H9 (cell line): ENCODE data around the gene TMEM186. TPM values are rescaled to one million over a fixed set of nuclear protein-coding genes. Genes with fewer than 3 reads are reported as not detected.
A peak's percentile ranks its signal among the peaks of the same experiment; 100 is the strongest.

ENCODE experiments used
- DNase-seq: peaks from one replicate; pipeline ENCODE4 v3.0.0-alpha.2; 2017
- H2AFZ ChIP-seq: one replicate; pipeline ENCODE4 v1.6.1; 2013; ENCODE audit warnings: mild to moderate bottlenecking, low read length, control low read depth, moderate library complexity
- H2AK5ac ChIP-seq: 2 replicates; pipeline ENCODE4 v1.6.1; 2013; ENCODE audit warnings: low read length, control low read depth, mixed read lengths; ENCODE audit not compliant: insufficient read length
- H2BK120ac ChIP-seq: one replicate; pipeline ENCODE4 v1.6.1; 2013; ENCODE audit warnings: low read depth, mild to moderate bottlenecking, low read length, control low read depth, inconsistent platforms; ENCODE audit not compliant: poor library complexity, severe bottlenecking
- H2BK12ac ChIP-seq: 2 replicates; pipeline ENCODE4 v1.6.1; 2013; ENCODE audit warnings: low read length, control low read depth, mixed read lengths, low read depth; ENCODE audit not compliant: insufficient read length
- H2BK15ac ChIP-seq: 2 replicates; pipeline ENCODE4 v1.6.1; 2013; ENCODE audit warnings: low read depth, low read length, control low read depth
- H2BK20ac ChIP-seq: one replicate; pipeline ENCODE4 v1.6.1; 2013; ENCODE audit warnings: low read depth, mild to moderate bottlenecking, low read length, control low read depth, inconsistent platforms; ENCODE audit not compliant: poor library complexity, severe bottlenecking
- H2BK5ac ChIP-seq: 2 replicates; pipeline ENCODE4 v1.6.1; 2013; ENCODE audit warnings: low read length, control low read depth, mixed read lengths; ENCODE audit not compliant: insufficient read length
- H3K14ac ChIP-seq: 2 replicates; pipeline ENCODE4 v1.6.1; 2013; ENCODE audit warnings: low read length, control low read depth; ENCODE audit not compliant: insufficient read depth
- H3K18ac ChIP-seq: 2 replicates; pipeline ENCODE4 v1.6.1; 2013; ENCODE audit warnings: low read depth, mild to moderate bottlenecking, mixed read lengths, low read length, control low read depth; ENCODE audit not compliant: insufficient read length
- H3K23ac ChIP-seq: 2 replicates; pipeline ENCODE4 v1.6.1; 2013; ENCODE audit warnings: low read length, control low read depth, mixed read lengths, low read depth; ENCODE audit not compliant: insufficient read length
- H3K23me2 ChIP-seq: 2 replicates; pipeline ENCODE4 v1.6.1; 2013; ENCODE audit warnings: low read depth, mild to moderate bottlenecking, mixed read lengths, low read length, control low read depth; ENCODE audit not compliant: insufficient read length, poor library complexity, severe bottlenecking
- H3K27ac ChIP-seq: 2 replicates; pipeline ENCODE4 v1.5.1; 2013; ENCODE audit warnings: low read length, control low read depth, mixed read lengths, low read depth; ENCODE audit not compliant: insufficient read length
- H3K27me3 ChIP-seq: 2 replicates; pipeline ENCODE4 v1.6.1; 2013; ENCODE audit warnings: low read length, control low read depth, inconsistent platforms; ENCODE audit not compliant: insufficient read depth
- H3K4ac ChIP-seq: 2 replicates; pipeline ENCODE4 v1.6.1; 2013; ENCODE audit warnings: low read depth, mild to moderate bottlenecking, control low read depth, inconsistent platforms, low read length, moderate library complexity
- H3K4me1 ChIP-seq: 2 replicates; pipeline ENCODE4 v1.6.1; 2013; ENCODE audit warnings: low read length, control low read depth, inconsistent platforms; ENCODE audit not compliant: insufficient read depth
- H3K4me2 ChIP-seq: 2 replicates; pipeline ENCODE4 v1.6.1; 2013; ENCODE audit warnings: low read length, control low read depth, mixed read lengths; ENCODE audit not compliant: insufficient read length, insufficient read depth
- H3K56ac ChIP-seq: 2 replicates; pipeline ENCODE4 v1.6.1; 2013; ENCODE audit warnings: low read depth, mild to moderate bottlenecking, mixed read lengths, low read length, control low read depth; ENCODE audit not compliant: insufficient read length
- H3K79me1 ChIP-seq: 2 replicates; pipeline ENCODE4 v1.6.1; 2013; ENCODE audit warnings: low read depth, mild to moderate bottlenecking, moderate library complexity, low read length, control low read depth, inconsistent platforms; ENCODE audit not compliant: insufficient read depth, poor library complexity, severe bottlenecking
- H3K79me2 ChIP-seq: 2 replicates; pipeline ENCODE4 v1.6.1; 2013; ENCODE audit warnings: low read length, control low read depth, inconsistent platforms; ENCODE audit not compliant: insufficient read depth
- H3K9ac ChIP-seq: 2 replicates; pipeline ENCODE4 v1.6.1; 2013; ENCODE audit warnings: low read length, control low read depth, mixed read lengths; ENCODE audit not compliant: insufficient read length; ENCODE audit errors: extremely low read depth
- H3K9me3 ChIP-seq: one replicate; pipeline ENCODE4 v1.6.1; 2013; ENCODE audit warnings: low read depth, low read length, inconsistent platforms; ENCODE audit not compliant: control insufficient read depth
- H3T11ph ChIP-seq: one replicate; pipeline ENCODE4 v1.6.1; 2013; ENCODE audit warnings: mild to moderate bottlenecking, low read length, control low read depth, inconsistent platforms
- H4K20me1 ChIP-seq: one replicate; pipeline ENCODE4 v1.6.1; 2013; ENCODE audit not compliant: control insufficient read depth, insufficient read length, insufficient read depth
- H4K5ac ChIP-seq: 2 replicates; pipeline ENCODE4 v1.6.1; 2013; ENCODE audit warnings: low read depth, mild to moderate bottlenecking, mixed read lengths, low read length, control low read depth; ENCODE audit not compliant: insufficient read length
- H4K8ac ChIP-seq: replicated peaks from 2 replicates; pipeline ENCODE4 v1.6.1; 2013; ENCODE audit warnings: low read length, control low read depth, mixed read lengths, low read depth; ENCODE audit not compliant: insufficient read length
- H4K91ac ChIP-seq: 2 replicates; pipeline ENCODE4 v1.6.1; 2013; ENCODE audit warnings: low read depth, mild to moderate bottlenecking, moderate library complexity, mixed read lengths, low read length, control low read depth; ENCODE audit not compliant: insufficient read length
- H3K27ac Mint-ChIP-seq, 3 experiments: 2 replicates in 2 of 3; 3 replicates in 1 of 3; pipeline ENCODE4 v1.8.0; 2020 to 2021; ENCODE audit warnings: mixed read lengths in 3 of 3, mild to moderate bottlenecking in 1 of 3, moderate library complexity in 1 of 3
- H3K27me3 Mint-ChIP-seq: 2 replicates; pipeline ENCODE4 v1.8.0; 2021; ENCODE audit warnings: low read depth, mild to moderate bottlenecking, moderate library complexity, mixed read lengths
- H3K36me3 Mint-ChIP-seq, 3 experiments: 2 replicates in 2 of 3; 3 replicates in 1 of 3; pipeline ENCODE4 v1.8.0; 2020 to 2021; ENCODE audit warnings: low read depth in 3 of 3, mixed read lengths in 3 of 3; ENCODE audit not compliant: insufficient read depth in 1 of 3
- H3K4me1 Mint-ChIP-seq, 2 experiments: 2 replicates each; pipeline ENCODE4 v1.8.0; 2020; ENCODE audit warnings: mixed read lengths in 2 of 2
- H3K4me3 Mint-ChIP-seq, 2 experiments: 2 replicates in 1 of 2; 3 replicates in 1 of 2; pipeline ENCODE4 v1.8.0; 2020 to 2021; ENCODE audit warnings: mild to moderate bottlenecking in 2 of 2, mixed read lengths in 2 of 2, moderate library complexity in 1 of 2
- H3K9me3 Mint-ChIP-seq, 2 experiments: 2 replicates in 1 of 2; 3 replicates in 1 of 2; pipeline ENCODE4 v1.8.0; 2020; ENCODE audit warnings: mild to moderate bottlenecking in 2 of 2, mixed read lengths in 2 of 2, moderate library complexity in 1 of 2
- CTCF ChIP-seq: fragments of 200-600 bp; sonication (generic); conservative IDR thresholded peaks from 3 replicates; pipeline ENCODE4 v1.8.0; 2021; ENCODE audit warnings: antibody characterized with exemption, mild to moderate bottlenecking
- WGBS: extraction: QIAGEN DNeasy Blood & Tissue Kit; methylation state at CpG from one replicate; pipeline ENCODE4 v1.1.7; 2013; ENCODE audit warnings: missing lambda C conversion rate, low lambda C conversion rate, mixed read lengths; ENCODE audit not compliant: insufficient read length; ENCODE audit errors: extremely low coverage; 5-methylcytosine and 5-hydroxymethylcytosine counted together
- total RNA-seq: library from RNA; stranded (reverse); gene quantifications from 2 replicates; pipeline ENCODE4 v1.2.1, GENCODE V29; 2021

The TMEM186 gene
- total RNA-seq, 1 experiment from 2014 or later = 9.6 TPM

GRCh38 chr16:8806272-8806983, 9.0 kb upstream of the TMEM186 start:
- H3K23me2 ChIP-seq = no peaks in the 10 kb centered on the region
- H3K23ac ChIP-seq = no peak overlapping the region
- H3K79me2 ChIP-seq = no peaks in the 10 kb centered on the region
- no peak overlapping the region for H4K8ac ChIP-seq
- no peak overlapping the region for H3T11ph ChIP-seq
- H3K27me3 ChIP-seq = no peaks in the 10 kb centered on the region
- Mint-ChIP-seq H3K36me3 (peaks cover 55 to 94% (median 83%) of the 10 kb centered on the region in 3 experiments; a peak in 6 of 7 replicates), H3K4me1 (no peaks in the 10 kb centered on the region), H3K4me3 (no peak overlapping the region), H3K27ac (peak overlapping the region in 1 of 3 experiments; percentile 55; a peak in 1 of 7 replicates), H3K9me3 (no peaks in the 10 kb centered on the region), H3K27me3 (no peaks in the 10 kb centered on the region)
- no peak overlapping the region for H2BK12ac ChIP-seq
- no CpG with 5 or more reads among the region's 13 CpGs for WGBS
- no peak overlapping the region for H3K9ac ChIP-seq
- H4K20me1 ChIP-seq = no peaks in the 10 kb centered on the region
- no peak overlapping the region for H4K91ac ChIP-seq
- no peaks in the 10 kb centered on the region for H3K79me1 ChIP-seq
- no peak overlapping the region for H4K5ac ChIP-seq
- H3K14ac ChIP-seq = no peak overlapping the region
- no peak overlapping the region for H3K18ac ChIP-seq
- H2BK120ac ChIP-seq = no peak overlapping the region
- DNase-seq = no peak
- TF ChIP-seq CTCF = no peak
- H2AFZ ChIP-seq = no peak overlapping the region
- no peak overlapping the region for H2AK5ac ChIP-seq
- no peaks in the 10 kb centered on the region for H3K4me1 ChIP-seq
- no peaks in the 10 kb centered on the region for H3K9me3 ChIP-seq
- H3K4ac ChIP-seq = no peak overlapping the region
- no peak overlapping the region for H2BK20ac ChIP-seq
- H3K56ac ChIP-seq = no peak overlapping the region
- no peak overlapping the region for H3K4me2 ChIP-seq
- H2BK5ac ChIP-seq = no peak overlapping the region
- no peak overlapping the region for H3K27ac ChIP-seq
- no peak overlapping the region for H2BK15ac ChIP-seq
